ENCODE results near the gene TMEM163.

DNA sequence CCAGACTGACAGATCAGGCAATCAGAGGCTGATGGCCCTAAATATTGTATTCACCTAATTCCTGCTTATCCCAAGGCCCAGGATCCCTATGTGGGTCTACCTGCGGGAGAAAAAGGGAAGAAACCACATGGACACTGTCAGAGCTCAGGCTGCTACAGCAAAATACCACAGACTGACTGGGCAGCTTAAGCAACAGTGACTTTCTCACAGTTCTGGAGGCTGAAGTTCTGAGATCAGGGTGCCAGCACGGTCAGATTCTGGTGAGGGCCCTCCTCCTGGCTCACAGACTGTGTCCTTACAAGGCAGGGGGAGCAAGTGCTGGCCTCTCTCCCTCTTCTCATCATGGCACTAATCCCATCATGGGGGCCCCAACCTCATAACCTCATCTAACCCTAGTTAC lies 181.7 kb downstream of the TMEM163 start:
- TF ChIP-seq, protein P1, sequence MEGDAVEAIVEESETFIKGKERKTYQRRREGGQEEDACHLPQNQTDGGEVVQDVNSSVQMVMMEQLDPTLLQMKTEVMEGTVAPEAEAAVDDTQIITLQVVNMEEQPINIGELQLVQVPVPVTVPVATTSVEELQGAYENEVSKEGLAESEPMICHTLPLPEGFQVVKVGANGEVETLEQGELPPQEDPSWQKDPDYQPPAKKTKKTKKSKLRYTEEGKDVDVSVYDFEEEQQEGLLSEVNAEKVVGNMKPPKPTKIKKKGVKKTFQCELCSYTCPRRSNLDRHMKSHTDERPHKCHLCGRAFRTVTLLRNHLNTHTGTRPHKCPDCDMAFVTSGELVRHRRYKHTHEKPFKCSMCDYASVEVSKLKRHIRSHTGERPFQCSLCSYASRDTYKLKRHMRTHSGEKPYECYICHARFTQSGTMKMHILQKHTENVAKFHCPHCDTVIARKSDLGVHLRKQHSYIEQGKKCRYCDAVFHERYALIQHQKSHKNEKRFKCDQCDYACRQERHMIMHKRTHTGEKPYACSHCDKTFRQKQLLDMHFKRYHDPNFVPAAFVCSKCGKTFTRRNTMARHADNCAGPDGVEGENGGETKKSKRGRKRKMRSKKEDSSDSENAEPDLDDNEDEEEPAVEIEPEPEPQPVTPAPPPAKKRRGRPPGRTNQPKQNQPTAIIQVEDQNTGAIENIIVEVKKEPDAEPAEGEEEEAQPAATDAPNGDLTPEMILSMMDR (IDR thresholded peaks at IDR 0.05), result no peak
- no peak for TF ChIP-seq POLR2A (IDR thresholded peaks at IDR 0.05)

Measured in thyroid gland (tissue), 4 donors.